Esophagus muscularis mucosa (tissue), 4 donors: ENCODE measurements around the gene TCERG1L. TPM values are rescaled to one million over a fixed set of nuclear protein-coding genes. Genes with fewer than 3 reads are reported as not detected.

ENCODE experiments used
- DNase-seq: peaks from one replicate; pipeline ENCODE4 v3.0.0-alpha.2; 2017; ENCODE audit errors: extremely low spot score
- H3K27ac ChIP-seq, 4 donors: fragments of 200-600 bp; sonication (generic); replicated peaks in 1 of 4; 1 replicate in 3 of 4; 2 replicates in 1 of 4; pipeline ENCODE4 v1.5.1; 2016 to 2019; ENCODE audit warnings: mild to moderate bottlenecking in 1 of 4
- H3K27me3 ChIP-seq, 4 donors: fragments of 200-600 bp; sonication (generic); one replicate each; pipeline versions ENCODE4 v1.5.1 to v1.6.0; 2016 to 2019
- H3K36me3 ChIP-seq, 4 donors: fragments of 200-600 bp; sonication (generic); one replicate each; pipeline ENCODE4 v1.5.1; 2016 to 2019
- H3K4me1 ChIP-seq, 4 donors: fragments of 200-600 bp; sonication (generic); one replicate each; pipeline ENCODE4 v1.5.1; 2016 to 2019
- H3K4me3 ChIP-seq, 4 donors: fragments of 200-600 bp; sonication (generic); 1 replicate in 2 of 4; 2 replicates in 2 of 4; pipeline ENCODE4 v1.5.1; 2016 to 2019; ENCODE audit warnings: mild to moderate bottlenecking in 4 of 4, moderate library complexity in 1 of 4
- H3K9me3 ChIP-seq, 4 donors: fragments of 200-600 bp; sonication (generic); 1 replicate in 3 of 4; 2 replicates in 1 of 4; pipeline ENCODE4 v1.5.1; 2016 to 2019
- CTCF ChIP-seq, 3 experiments: fragments of 200-600 bp in 2 of 3; fragments of 450-650 bp in 1 of 3; sonication (generic) in 2 of 3; IDR thresholded peaks; one replicate each; pipeline ENCODE4 v1.5.1; 2017 to 2019; ENCODE audit warnings: antibody characterized with exemption in 3 of 3, mild to moderate bottlenecking in 2 of 3, moderate library complexity in 1 of 3
- EP300 ChIP-seq: sonication (generic); formaldehyde crosslinking; IDR thresholded peaks from one replicate; pipeline ENCODE4 v1.6.1; 2017; ENCODE audit warnings: antibody characterized with exemption
- POLR2A ChIP-seq: fragments of 450-650 bp; IDR thresholded peaks from one replicate; pipeline ENCODE4 v1.6.1; 2017; ENCODE audit warnings: antibody characterized with exemption, moderate library complexity, mild to moderate bottlenecking, low read depth
- POLR2AphosphoS5 ChIP-seq, 2 donors: sonication (generic); formaldehyde crosslinking; IDR thresholded peaks; one replicate each; pipeline ENCODE4 v1.6.1; 2017; ENCODE audit warnings: antibody characterized with exemption in 2 of 2
- WGBS: methylation state at CpG from one replicate; pipeline ENCODE4 v1.1.5; 2018; 5-methylcytosine and 5-hydroxymethylcytosine counted together
- intact Hi-C: fragments of 100-400 bp; cut with DNase I; formaldehyde crosslinking; loops from one replicate; pipeline ENCODE4 v1.15.1; 2023
- total RNA-seq, 4 donors: library from RNA; depleted of rRNA; stranded (reverse); fragments of >200 nt; gene quantifications; one replicate each; pipeline versions ENCODE4 v1.1.0 to v1.2.1, GENCODE V29; 2016

Gene TCERG1L
- total RNA-seq, 4 donors from 2014 or later: not detected

DNA sequence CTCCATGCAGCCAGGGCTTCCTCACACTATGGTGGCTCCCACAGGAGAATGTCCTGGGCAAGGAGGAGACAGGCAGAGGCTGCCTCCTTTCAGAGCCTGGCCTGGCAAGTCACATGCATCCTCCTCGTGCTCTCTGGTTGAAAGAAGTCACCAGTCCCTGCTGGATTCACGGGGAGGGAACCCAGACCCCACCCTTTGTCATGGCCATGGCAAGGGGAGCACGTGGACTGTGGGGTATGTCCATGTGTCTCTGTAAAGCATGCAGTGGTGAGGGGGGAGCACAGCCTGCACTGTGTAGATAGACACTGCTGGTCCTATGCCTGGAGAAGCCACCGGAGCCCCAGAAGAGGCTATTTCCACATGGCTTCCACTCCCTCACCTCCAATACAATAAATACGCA is 225.0 kb downstream of the TCERG1L start:
- DNase-seq: no peak
- WGBS: 78% methylated on average over 5 of the region's 5 CpGs
- Histone ChIP-seq H3K4me1 (no peaks in the 10 kb centered on the region), H3K36me3 (no peaks in the 10 kb centered on the region), H3K27ac (no peak overlapping the region), H3K27me3 (peaks cover 0 to 70% (median 0%) of the 10 kb centered on the region in 4 donors), H3K4me3 (no peak overlapping the region), H3K9me3 (no peaks in the 10 kb centered on the region)
- intact Hi-C loops: no loop called here
- no peak for TF ChIP-seq EP300
- TF ChIP-seq POLR2A: no peak
- no peak for TF ChIP-seq POLR2AphosphoS5 (IDR thresholded peaks at IDR 0.05)
- no peak for TF ChIP-seq CTCF (IDR thresholded peaks at IDR 0.05)

DNA sequence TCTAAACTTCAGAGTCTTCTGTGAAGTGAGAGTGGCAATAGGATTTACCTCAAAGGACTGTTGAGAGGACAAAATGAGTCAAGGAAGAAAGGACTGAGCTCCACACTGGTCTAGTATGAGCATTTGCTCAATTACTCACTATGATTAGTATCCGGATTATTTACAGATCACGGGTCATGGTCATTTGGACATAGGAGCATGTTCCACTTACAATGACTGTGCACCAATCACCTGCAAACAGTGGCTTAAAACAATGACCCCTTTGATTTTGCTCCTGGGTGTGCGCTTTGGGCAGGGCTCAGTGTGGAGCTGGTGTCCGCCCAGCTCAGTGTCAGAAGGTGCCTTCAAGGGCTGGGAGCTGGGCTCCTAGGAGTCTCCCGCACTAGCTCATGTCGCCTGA is 225.4 kb downstream of the TCERG1L start:
- no peak for TF ChIP-seq POLR2A
- TF ChIP-seq CTCF (IDR thresholded peaks at IDR 0.05): no peak
- no peak for TF ChIP-seq EP300
- TF ChIP-seq POLR2AphosphoS5 (IDR thresholded peaks at IDR 0.05): no peak
- Histone ChIP-seq H3K27me3 (peaks cover 0 to 65% (median 0%) of the 10 kb centered on the region in 4 donors), H3K36me3 (no peaks in the 10 kb centered on the region), H3K4me1 (no peaks in the 10 kb centered on the region), H3K9me3 (no peaks in the 10 kb centered on the region), H3K27ac (no peak overlapping the region), H3K4me3 (no peak overlapping the region)
- intact Hi-C loops: no loop called here
- 94% methylated on average over 5 of the region's 6 CpGs for whole genome bisulfite sequencing
- DNase-seq: no peak

GRCh38 chr10:131085091-131085860 is 226.2 kb downstream of the TCERG1L start:
- no peaks in the 10 kb centered on the region for H3K36me3 ChIP-seq
- TF ChIP-seq POLR2A (no peak), CTCF (IDR thresholded peaks at IDR 0.05) (no peak), POLR2AphosphoS5 (IDR thresholded peaks at IDR 0.05) (no peak), EP300 (no peak)
- intact Hi-C loops: no loop called here
- H3K4me3 ChIP-seq: no peak overlapping the region
- H3K9me3 ChIP-seq: no peaks in the 10 kb centered on the region
- 82% methylated on average over 21 of the region's 21 CpGs for WGBS
- H3K27ac ChIP-seq: no peak overlapping the region
- no peaks in the 10 kb centered on the region for H3K4me1 ChIP-seq
- no peak for DNase-seq
- peaks cover 0 to 60% (median 0%) of the 10 kb centered on the region in 4 donors for H3K27me3 ChIP-seq

- no peaks in the 10 kb centered on the region for H3K9me3 ChIP-seq
- no peaks in the 10 kb centered on the region for H3K36me3 ChIP-seq
- TF ChIP-seq POLR2AphosphoS5 (IDR thresholded peaks at IDR 0.05): no peak
- TF ChIP-seq POLR2A: no peak
- no peak for TF ChIP-seq CTCF (IDR thresholded peaks at IDR 0.05)
- TF ChIP-seq EP300: no peak
- WGBS: 88% methylated on average over 10 of the region's 14 CpGs
- intact Hi-C loops: no loop called here
- H3K4me1 ChIP-seq: no peaks in the 10 kb centered on the region
- DNase-seq: no peak
- H3K27ac ChIP-seq: no peak overlapping the region
- no peak overlapping the region for H3K4me3 ChIP-seq
- H3K27me3 ChIP-seq: peaks cover 0 to 60% (median 0%) of the 10 kb centered on the region in 4 donors
Measured at GRCh38 chr10:131084791-131085090, 226.8 kb downstream of the TCERG1L start.
